C4-2B (cell line): Measurements from ENCODE around the gene FOXA1.
A peak's percentile ranks its signal among the peaks of the same experiment; 100 is the strongest.

Source experiments
- H3K27ac ChIP-seq: fragments of 450-650 bp; 2 replicates; pipeline ENCODE4 v1.5.1; 2017
- CTCF ChIP-seq: fragments of 450-650 bp; conservative IDR thresholded peaks from 2 replicates; pipeline ENCODE4 v1.5.1; 2017; ENCODE audit warnings: mild to moderate bottlenecking
- ZFX ChIP-seq: fragments of 450-650 bp; IDR thresholded peaks from 2 replicates; pipeline ENCODE4 v1.6.1; 2017

Gene FOXA1

GRCh38 chr14:37594971-37595808 lies at the start of gene FOXA1, which contains the start of gene TTC6:
FOXA1 (minus strand) TSS chr14:37595249; CDS start chr14:37594972, 277 bp downstream.
TTC6 (plus strand) TSS chr14:37595629; CDS start chr14:37622065, 26,436 bp downstream.
- TF ChIP-seq ZFX (no peak; the same call in 1 of the 2 replicates), CTCF (no peak)
- H3K27ac ChIP-seq: peak within 1 kb of the TSS; percentile 94

DNA sequence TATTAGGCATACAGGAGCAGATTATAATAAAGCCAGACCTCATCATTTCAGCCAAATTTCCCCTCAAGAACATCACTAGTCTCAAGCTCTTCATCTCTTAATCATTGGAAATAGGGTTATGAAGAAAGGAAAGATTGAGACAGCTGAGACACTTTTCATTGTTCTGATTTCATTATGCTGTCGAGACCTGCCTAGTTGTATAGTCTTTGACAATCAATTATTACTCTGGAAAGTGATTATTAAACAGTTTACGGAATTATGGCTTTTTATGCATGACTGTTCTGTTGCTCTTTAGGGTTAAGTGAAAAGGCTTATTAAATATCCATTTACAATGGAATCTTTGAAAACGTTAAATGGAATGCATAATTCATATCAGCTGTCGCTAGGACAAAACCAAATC lies 48.7 kb upstream of the FOXA1 start:
- TF ChIP-seq CTCF (no peak), ZFX (no peak)
- no peak overlapping the region for H3K27ac ChIP-seq

DNA sequence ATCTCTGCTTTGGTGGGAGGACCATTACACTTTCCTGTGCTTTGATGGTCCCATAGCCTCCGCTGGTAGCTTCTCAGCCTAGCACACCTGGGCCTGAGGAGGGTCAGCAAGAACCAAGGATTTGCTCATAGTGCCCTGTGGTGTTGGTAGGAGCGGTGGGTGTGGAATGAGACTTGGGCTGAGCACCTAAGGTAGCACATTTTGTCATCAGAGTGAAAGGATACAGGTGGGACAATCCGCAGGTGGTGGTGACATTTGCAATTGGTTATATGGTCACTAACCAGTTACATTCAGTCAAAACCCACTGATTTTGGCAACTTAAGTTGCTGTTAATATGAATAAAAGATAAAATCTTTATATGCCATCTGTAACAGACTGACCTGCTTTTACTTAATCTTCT lies 47.1 kb upstream of the FOXA1 start:
- H3K27ac ChIP-seq: peak overlapping the region; percentile 11; the same call in 1 of the 2 replicates
- TF ChIP-seq ZFX (no peak), CTCF (no peak)

DNA sequence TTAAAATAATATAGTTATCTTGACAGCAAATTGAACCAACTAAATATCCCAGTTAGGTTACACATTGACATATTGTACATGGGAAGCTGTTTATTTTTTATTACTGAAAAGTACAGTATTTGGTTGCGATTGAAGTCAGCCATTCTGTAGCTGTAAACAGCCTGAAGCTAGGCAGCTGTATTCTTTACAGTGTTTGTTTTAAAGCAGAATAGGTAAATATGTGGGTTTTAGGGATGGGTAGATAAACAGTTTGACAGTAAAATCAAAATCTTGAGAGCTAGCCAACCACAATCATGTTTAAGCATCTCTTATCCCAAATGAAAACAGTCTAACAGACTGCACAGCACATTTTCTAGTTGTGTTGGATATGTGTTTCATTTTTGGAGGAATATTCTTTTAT lies 46.1 kb upstream of the FOXA1 start:
- no peak overlapping the region for H3K27ac ChIP-seq
- TF ChIP-seq CTCF (no peak), ZFX (no peak)

- no peak overlapping the region for H3K27ac ChIP-seq
- TF ChIP-seq ZFX: no peak
- TF ChIP-seq CTCF: no peak
Measured at GRCh38 chr14:37638599-37638998, 43.5 kb upstream of the FOXA1 start.

DNA sequence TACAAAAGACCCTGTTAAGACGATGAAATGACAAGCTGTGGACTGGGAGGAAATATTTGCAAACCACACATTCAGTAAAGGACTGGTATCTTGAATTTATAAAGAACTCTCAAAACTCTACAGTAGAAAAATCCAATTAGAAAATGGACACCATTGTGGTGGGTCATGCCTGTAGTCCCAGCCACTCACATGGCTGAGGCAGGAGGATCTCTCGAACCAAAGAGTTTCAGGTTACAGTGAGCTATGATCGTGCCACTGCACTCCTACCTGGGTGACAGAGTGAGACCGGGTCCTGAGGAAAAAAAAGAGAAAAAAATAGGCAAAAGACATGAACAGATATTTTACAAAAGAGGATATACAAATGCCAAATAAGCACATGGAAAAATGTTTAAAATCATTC lies 42.3 kb upstream of the FOXA1 start:
- no peak overlapping the region for H3K27ac ChIP-seq

More for the DNA sequence above, 42.3 kb upstream of the FOXA1 start:
- TF ChIP-seq CTCF (no peak), ZFX (no peak)
